Central memory CD8-positive, alpha-beta T cell (primary cell): ENCODE results near the gene LRRC26.

Experiments
- ATAC-seq: fragments of 150-1000 bp; cut with Tn5 transposase; replicated peaks from 2 replicates; pipeline ENCODE4 v1.10.0; 2022; ENCODE audit warnings: mild to moderate bottlenecking, moderate FRiP score, moderate number of reproducible peaks; ENCODE audit not compliant: poor library complexity, severe bottlenecking; ENCODE audit errors: extremely low read depth
- DNase-seq, 2 donors: peaks; one replicate each; pipeline ENCODE4 v3.0.0; 2021; ENCODE audit warnings: low spot score in 2 of 2
- H3K27ac Mint-ChIP-seq: one replicate; pipeline ENCODE4 v1.8.0; 2022; ENCODE audit warnings: low read depth, mild to moderate bottlenecking, moderate library complexity, mixed read lengths
- H3K27me3 Mint-ChIP-seq: one replicate; pipeline ENCODE4 v1.8.0; 2022; ENCODE audit warnings: mixed read lengths
- H3K36me3 Mint-ChIP-seq: one replicate; pipeline ENCODE4 v1.8.0; 2022; ENCODE audit warnings: mild to moderate bottlenecking, moderate library complexity, mixed read lengths; ENCODE audit not compliant: insufficient read depth
- H3K4me1 Mint-ChIP-seq: one replicate; pipeline ENCODE4 v1.8.0; 2022; ENCODE audit warnings: mixed read lengths
- H3K4me3 Mint-ChIP-seq: one replicate; pipeline ENCODE4 v1.8.0; 2022; ENCODE audit warnings: mild to moderate bottlenecking, moderate library complexity, mixed read lengths
- H3K9me3 Mint-ChIP-seq: one replicate; pipeline ENCODE4 v1.8.0; 2022; ENCODE audit warnings: mixed read lengths

The LRRC26 gene

DNA sequence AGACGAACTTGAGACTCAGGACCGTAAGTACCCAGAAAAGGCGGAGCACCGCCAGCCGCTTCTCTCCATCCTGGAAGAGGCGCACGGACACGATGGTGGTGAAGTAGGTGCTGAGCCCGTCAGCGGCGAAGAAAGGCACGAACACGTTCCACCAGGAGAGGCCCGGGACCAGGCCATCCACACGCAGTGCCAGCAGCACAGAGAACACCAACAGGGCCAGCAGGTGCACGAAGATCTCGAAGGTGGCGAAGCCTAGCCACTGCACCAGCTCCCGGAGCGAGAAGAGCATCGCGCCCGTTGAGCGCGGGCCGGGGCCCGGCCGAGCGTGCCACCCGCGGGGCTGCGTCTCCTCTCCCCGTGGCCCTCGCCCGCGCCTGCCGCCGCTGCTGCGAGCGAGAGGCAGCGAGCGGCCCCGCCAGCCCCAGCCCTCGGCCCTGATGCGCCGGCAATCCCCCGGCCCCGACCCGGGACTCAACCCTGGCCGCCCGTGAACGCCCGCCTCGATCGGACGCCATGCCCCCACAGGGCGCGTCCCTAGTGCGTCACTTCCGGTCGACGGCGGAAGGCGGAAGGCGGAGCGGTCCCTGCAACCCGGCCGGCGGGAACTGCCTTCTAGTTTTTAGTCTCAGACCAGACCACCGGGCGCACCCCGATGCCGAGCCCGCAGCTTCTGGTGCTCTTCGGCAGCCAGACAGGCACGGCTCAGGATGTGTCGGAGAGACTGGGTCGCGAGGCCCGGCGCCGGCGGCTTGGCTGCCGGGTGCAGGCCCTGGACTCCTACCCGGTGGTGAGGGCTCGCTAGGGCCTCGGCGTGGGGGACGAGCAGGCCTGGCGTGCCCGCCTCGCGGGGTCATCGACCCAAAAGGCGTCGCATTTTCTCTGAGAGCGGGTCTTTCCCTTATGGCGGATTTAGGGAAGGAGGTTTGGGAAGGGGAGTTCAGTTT, 35.5 kb upstream of the LRRC26 start, which contains the start of the genes NDOR1 and TMEM203:
TSS of gene NDOR1 (plus strand) at position 575 of the 944 bp plus-strand sequence. CDS start at position 653, 78 bp downstream.
TSS of gene TMEM203 (minus strand) at position 523 of the 944 bp plus-strand sequence. CDS start at position 289, 234 bp downstream.
- H3K4me1 Mint-ChIP-seq, result peaks cover 48% of the 10 kb centered on the region
- no peaks in the 10 kb centered on the region for H3K27me3 Mint-ChIP-seq
- peak within 1 kb of the TSS; percentile 94 for H3K27ac Mint-ChIP-seq
- peaks cover 22% of the 10 kb centered on the region for H3K36me3 Mint-ChIP-seq
- H3K9me3 Mint-ChIP-seq, result no peaks in the 10 kb centered on the region
- peak; percentile 50 for ATAC-seq
- H3K4me3 Mint-ChIP-seq, result peak within 1 kb of the TSS; percentile 90
- DNase-seq, result peak; percentile 87 to 88

DNA sequence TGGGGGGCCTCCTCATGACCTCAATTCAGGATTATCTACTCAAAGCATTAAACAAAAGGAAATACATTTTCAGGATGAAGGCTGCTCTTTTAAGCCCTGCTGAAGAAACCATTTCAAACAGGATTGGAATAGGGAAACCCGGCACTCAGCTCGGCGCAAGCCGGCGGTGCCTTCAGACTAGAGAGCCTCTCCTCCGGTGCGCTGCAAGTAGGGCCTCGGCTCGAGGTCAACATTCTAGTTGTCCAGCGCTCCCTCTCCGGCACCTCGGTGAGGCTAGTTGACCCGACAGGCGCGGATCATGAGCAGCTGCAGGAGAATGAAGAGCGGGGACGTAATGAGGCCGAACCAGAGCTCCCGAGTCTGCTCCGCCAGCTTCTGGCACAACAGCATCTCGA, 34.9 kb upstream of the LRRC26 start:
- DNase-seq (no peak), ATAC-seq (no peak)
- Mint-ChIP-seq H3K9me3 (no peaks in the 10 kb centered on the region), H3K36me3 (peaks cover 22% of the 10 kb centered on the region), H3K27me3 (no peaks in the 10 kb centered on the region), H3K4me3 (peak overlapping the region; percentile 90), H3K27ac (peak overlapping the region; percentile 94), H3K4me1 (peaks cover 48% of the 10 kb centered on the region)

DNA sequence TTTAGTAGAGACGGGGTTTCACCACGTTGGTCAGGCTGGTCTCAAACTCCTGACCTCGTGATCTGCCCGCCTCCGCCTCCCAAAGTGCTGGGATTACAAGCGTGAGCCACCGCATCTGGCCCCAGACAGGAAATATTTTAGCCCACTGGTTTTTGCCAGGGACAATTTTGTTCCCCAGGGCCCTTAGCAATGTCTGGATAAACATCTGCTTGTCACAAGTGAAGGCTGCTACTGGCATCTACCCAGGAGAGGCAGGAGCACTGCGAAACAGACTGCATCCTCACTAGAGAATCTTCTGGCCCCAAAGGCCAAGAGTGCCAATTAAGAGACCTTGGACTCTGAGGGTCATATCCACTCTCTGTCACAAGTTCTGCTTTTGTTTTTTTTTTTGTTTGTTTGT, 33.1 kb upstream of the LRRC26 start:
- Mint-ChIP-seq H3K27ac (no peak overlapping the region), H3K4me3 (no peak overlapping the region), H3K9me3 (no peaks in the 10 kb centered on the region), H3K4me1 (peaks cover 48% of the 10 kb centered on the region), H3K27me3 (no peaks in the 10 kb centered on the region), H3K36me3 (peaks cover 20% of the 10 kb centered on the region)
- no peak for ATAC-seq
- no peak for DNase-seq

DNA sequence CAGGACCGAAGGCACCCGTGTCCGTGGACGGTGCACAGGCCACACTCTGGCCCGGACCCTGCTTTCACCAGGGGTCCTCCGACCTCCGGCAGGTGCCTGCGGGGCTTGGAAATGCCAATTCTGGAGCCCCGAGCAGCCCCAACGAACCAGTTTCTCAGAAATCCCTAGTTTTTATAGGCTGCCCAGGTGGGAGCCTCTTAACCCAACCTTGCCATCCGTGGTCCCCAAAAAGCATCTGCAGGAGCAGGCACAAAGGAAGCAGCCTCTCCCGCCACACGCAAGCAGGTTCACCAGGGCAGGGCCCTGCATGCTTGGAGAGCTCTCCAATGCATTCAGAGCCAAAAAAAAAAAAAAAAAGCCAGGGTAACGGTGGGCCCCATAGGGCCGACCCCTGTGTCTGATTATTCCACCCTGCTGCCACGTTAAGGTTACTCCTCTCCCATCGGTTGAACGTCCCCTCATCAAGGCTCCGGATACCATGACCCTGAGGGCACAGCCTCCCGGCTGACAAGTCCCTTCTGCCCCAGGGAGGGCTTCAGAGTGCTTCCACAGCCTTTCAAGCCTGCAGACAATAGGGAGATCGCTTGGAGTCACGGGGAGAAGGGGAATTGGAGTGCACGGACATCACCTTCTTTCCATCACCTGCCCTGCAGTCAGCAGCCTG, 31.5 kb upstream of the LRRC26 start:
- ATAC-seq, result no peak
- peaks cover 13% of the 10 kb centered on the region for H3K36me3 Mint-ChIP-seq
- H3K4me1 Mint-ChIP-seq, result peaks cover 33% of the 10 kb centered on the region
- no peaks in the 10 kb centered on the region for H3K9me3 Mint-ChIP-seq
- H3K27ac Mint-ChIP-seq, result peak overlapping the region; percentile 81
- peak overlapping the region; percentile 82 for H3K4me3 Mint-ChIP-seq
- no peaks in the 10 kb centered on the region for H3K27me3 Mint-ChIP-seq
- DNase-seq, result no peak

DNA sequence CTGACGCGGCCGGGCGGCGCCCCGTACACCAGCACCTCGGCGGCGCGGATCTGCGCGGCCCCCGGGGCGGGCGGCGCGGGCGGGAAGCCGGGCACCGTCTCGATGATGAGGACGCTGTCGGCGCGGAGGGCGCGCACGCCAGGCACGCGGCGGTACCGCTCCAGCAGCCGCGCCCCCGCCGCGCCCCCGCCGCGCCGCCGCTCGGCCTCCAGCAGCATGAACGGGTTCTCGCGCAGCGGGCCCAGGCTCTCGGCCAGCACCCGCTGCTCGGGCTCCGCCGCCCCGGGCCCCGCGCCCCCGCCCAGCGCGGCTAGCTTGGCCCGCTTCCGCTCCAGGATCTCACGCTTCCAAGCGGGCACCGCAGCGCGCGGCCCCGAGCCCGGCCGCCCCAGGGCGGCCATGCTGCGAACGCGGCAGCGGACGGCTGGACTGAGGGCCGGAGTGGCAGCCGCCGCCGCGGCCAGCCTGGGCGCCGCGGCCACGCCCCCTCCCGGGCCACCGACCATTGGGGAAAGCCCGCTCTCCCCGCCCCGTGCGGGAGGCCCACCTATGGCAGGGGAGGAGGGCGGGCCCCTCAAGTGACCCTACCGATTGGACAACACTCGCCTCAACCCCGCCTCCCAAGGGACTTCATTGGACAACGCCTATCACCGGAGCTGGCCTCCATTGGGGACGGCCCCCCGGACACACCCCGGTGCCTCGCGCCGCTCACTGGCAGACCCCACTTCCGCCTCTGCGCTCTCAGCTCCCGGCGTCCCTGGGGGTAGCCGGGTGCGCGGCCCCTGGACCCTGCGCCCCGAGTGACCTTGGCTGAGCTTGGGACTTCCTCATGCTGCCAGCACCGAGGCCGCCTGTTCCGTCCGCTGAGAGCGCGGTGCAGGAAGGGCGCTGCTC, 30.7 kb upstream of the LRRC26 start, which contains the start of gene TPRN:
TSS of gene TPRN (minus strand) at position 431 of the 894 bp plus-strand sequence. CDS start at position 401, 30 bp downstream.
- H3K4me3 Mint-ChIP-seq, result peak within 1 kb of the TSS; percentile 82
- H3K27ac Mint-ChIP-seq, result peak within 1 kb of the TSS; percentile 81

DNA sequence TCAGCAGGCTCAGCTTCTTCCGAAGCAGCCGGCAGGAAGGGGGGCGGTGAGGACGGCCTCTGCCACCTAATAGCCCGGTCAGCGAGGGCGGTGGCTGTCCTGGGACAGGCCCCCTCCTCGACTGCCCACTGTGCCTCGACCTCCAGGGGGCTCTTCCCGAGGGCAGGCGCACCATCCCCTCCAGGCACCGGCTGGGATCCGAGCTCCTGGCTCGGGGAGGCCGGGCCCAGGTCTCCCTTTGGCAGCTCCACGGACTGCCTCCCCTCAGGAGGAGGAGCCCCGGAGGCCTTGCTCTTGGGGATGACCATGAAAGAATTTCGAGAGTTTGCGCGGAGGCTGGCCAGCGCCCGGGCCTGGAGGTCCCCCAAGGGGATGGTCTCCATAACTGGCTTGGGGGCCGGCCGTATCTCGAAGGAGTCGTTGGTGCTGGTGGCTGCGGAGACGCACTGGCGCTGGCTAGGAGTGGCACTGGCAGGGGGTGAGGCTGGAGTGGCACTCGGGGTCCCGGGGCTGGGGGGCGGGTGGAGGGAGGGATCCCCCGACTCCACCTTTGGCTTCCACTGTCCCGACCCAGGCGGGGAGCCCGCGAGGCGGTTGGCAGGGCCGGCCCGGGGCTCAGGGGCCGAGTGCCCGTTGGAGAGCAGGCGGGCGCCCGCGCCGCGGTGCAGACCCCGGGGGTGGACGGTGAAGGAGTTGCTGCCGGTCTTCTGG, 29.7 kb upstream of the LRRC26 start:
- Mint-ChIP-seq H3K27ac (no peak overlapping the region), H3K27me3 (no peaks in the 10 kb centered on the region), H3K9me3 (no peaks in the 10 kb centered on the region), H3K4me1 (peaks cover 18% of the 10 kb centered on the region), H3K36me3 (peaks cover 5% of the 10 kb centered on the region), H3K4me3 (peak overlapping the region; percentile 78)
- DNase-seq (no peak), ATAC-seq (no peak)

More for the DNA sequence above, 30.7 kb upstream of the LRRC26 start, which contains the start of gene TPRN:
- Mint-ChIP-seq H3K36me3 (peaks cover 8% of the 10 kb centered on the region), H3K4me1 (peaks cover 25% of the 10 kb centered on the region), H3K27me3 (no peaks in the 10 kb centered on the region), H3K9me3 (no peaks in the 10 kb centered on the region)
- peak; percentile 96 for ATAC-seq
- peak; percentile 92 to 97 for DNase-seq

DNA sequence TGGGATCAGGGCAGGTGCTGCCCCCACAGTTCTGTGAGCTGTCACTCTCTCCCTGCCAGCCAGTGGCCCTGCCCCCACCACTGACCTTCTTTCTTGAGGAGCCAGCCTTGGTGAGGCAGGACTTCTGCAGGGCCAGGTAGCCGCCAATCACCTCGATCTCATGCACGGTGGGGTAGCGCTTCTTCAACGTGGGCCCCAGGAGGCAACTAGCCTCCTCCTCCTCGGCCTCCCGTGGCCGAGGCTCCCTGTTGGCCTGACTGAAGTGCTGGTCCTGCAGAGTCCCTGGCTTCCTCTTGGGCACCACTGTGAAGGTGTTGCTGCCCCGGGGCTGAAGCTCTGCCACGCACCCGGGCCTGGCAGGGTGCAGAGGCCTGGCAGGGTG, 29.0 kb upstream of the LRRC26 start:
- H3K9me3 Mint-ChIP-seq, result no peaks in the 10 kb centered on the region
- peak overlapping the region; percentile 78 for H3K4me3 Mint-ChIP-seq
- DNase-seq (no peak), ATAC-seq (no peak)
- peaks cover 11% of the 10 kb centered on the region for H3K4me1 Mint-ChIP-seq
- peaks cover 5% of the 10 kb centered on the region for H3K36me3 Mint-ChIP-seq
- no peaks in the 10 kb centered on the region for H3K27me3 Mint-ChIP-seq
- H3K27ac Mint-ChIP-seq, result no peak overlapping the region

DNA sequence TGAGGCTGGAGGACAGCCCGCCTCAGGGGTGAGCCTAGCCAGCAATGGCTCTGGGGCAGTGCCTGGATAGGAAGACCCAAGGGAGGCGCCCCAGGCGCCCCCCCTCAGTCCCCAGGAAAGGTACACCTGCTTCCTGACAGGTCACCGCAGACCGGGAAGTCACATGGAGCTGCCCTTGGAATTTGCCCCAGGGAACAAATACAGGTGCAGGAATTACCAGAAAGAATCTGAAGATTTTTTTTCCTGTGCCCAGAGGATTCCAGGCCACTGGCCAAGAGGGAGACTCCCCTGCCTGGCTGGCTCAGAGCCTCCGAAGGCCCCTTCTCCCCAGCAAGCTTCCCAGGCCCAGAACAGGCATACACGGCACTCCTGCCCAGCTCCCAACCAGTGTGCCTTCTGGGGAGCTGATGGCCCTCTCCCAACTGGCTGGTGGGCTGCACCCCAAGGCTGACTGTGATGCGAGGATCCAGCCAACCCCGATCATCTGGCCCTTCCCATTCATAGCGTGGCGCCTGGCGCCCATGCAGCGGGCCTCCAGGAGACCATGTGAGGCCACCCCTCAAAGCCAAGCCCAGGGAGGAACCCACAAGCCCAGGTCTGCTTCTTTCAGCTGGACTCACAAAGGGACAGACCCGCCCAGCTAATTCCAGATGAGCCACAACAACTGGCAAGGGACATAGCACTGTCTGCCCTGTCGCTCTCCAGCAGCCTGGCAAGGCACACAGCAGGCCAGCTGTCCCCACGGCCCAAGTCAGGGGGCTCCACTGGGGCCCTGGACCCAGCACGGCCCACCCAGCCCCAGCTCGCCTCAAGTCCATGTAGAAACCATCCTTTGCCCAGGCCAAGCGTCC, 28.4 kb upstream of the LRRC26 start:
- Mint-ChIP-seq H3K27ac (no peak overlapping the region), H3K36me3 (peaks cover 5% of the 10 kb centered on the region), H3K4me3 (peak overlapping the region; percentile 78), H3K4me1 (peaks cover 11% of the 10 kb centered on the region), H3K27me3 (no peaks in the 10 kb centered on the region), H3K9me3 (no peaks in the 10 kb centered on the region)
- ATAC-seq, result no peak
- no peak for DNase-seq

DNA sequence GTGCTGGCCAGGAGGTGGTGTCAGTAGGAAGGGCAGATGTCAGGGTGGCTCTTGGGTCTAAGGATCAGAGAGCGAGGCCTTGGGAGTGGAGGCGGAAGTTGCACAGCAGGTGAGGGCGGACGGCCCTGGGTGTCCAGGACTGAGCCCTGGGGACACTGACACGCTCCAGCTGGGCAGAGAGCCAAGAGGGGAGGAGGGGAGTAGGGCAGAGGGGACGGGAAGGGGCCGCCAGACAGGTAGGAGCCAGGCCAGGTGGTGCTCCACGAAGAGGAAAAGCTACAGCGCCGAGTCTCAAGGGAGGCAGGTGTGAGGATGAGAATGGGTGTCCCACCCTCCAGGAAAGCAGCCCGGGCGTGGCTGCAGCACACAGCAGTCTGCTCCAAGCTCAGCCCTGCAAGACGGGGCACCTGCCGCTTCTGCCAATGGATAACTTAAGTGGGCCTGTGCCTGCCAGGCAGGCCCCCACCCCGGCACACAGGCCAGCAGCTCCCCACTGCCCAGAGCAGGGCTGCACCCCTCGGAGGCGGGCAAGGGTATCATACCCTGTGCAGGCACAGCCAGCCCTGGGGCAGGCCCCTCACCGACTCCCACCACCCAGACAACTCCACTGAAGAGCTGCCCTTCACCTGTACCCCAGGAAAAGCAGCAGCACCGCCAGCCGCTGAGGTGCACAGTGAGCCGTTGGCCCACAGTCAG, 25.8 kb upstream of the LRRC26 start:
- no peak for ATAC-seq
- Mint-ChIP-seq H3K27ac (no peak overlapping the region), H3K4me1 (no peaks in the 10 kb centered on the region), H3K36me3 (peaks cover 5% of the 10 kb centered on the region), H3K4me3 (no peak overlapping the region), H3K9me3 (no peaks in the 10 kb centered on the region), H3K27me3 (no peaks in the 10 kb centered on the region)
- no peak for DNase-seq

DNA sequence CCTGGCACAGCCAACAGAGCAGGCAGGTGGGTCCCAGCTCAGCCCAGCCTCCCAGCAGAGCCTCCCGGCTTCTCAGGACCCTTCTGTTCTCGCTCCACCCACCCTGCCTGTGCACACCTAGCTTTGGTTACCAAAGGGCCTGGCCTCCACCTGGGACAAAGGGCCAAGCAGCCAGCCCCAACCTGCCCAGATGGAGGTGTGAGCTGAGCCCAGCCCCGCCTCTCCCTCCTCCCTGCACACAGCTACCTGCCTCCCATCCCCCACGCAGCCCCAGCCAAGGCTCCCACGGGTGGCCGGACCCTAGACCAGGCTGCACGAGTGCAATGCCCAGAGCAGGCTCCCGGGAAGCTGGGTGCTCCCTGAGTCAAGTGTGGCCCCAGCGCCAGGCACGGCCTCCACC, 25.1 kb upstream of the LRRC26 start:
- H3K9me3 Mint-ChIP-seq, result no peaks in the 10 kb centered on the region
- H3K4me3 Mint-ChIP-seq, result no peak overlapping the region
- no peaks in the 10 kb centered on the region for H3K4me1 Mint-ChIP-seq
- ATAC-seq (no peak), DNase-seq (no peak)
- H3K36me3 Mint-ChIP-seq, result peaks cover 5% of the 10 kb centered on the region
- no peak overlapping the region for H3K27ac Mint-ChIP-seq
- H3K27me3 Mint-ChIP-seq, result no peaks in the 10 kb centered on the region
